HepG2 (cell line): ENCODE results near the gene TOM1L2. TPM values are rescaled to one million over a fixed set of nuclear protein-coding genes. Genes with fewer than 3 reads are reported as not detected.

Experiments used
- AGO1 ChIP-seq: fragments of 200-400 bp; formaldehyde crosslinking; IDR thresholded peaks from 2 replicates; pipeline ENCODE4 v1.6.1; 2017; ENCODE audit warnings: mild to moderate bottlenecking, low read depth, low read length, moderate library complexity; ENCODE audit not compliant: poor library complexity, severe bottlenecking
- ASH2L ChIP-seq: fragments of 300-600, 200-600 bp; sonication (generic); IDR thresholded peaks from 2 replicates; pipeline ENCODE4 v1.7.0; 2017; ENCODE audit warnings: low read depth, mild to moderate bottlenecking, moderate library complexity, mixed read lengths, low read length; ENCODE audit not compliant: insufficient read length
- BRF2 ChIP-seq: sonication (generic); formaldehyde crosslinking; IDR thresholded peaks from 2 replicates; pipeline ENCODE4 v1.8.1; 2022; ENCODE audit warnings: mild to moderate bottlenecking, missing genetic modification reagents
- CTCF ChIP-seq: sonication (generic); formaldehyde crosslinking; IDR thresholded peaks from 2 replicates; pipeline ENCODE4 v1.5.0; 2020; ENCODE audit warnings: mild to moderate bottlenecking, missing genetic modification reagents, moderate library complexity
- HOXA7 ChIP-seq: sonication (generic); formaldehyde crosslinking; IDR thresholded peaks from 2 replicates; pipeline ENCODE4 v1.8.1; 2022; ENCODE audit warnings: mild to moderate bottlenecking, missing genetic modification reagents, moderate library complexity
- HOXA9 ChIP-seq: sonication (generic); formaldehyde crosslinking; IDR thresholded peaks from 2 replicates; pipeline ENCODE4 v1.8.1; 2022; ENCODE audit warnings: missing genetic modification reagents, mild to moderate bottlenecking, moderate library complexity, borderline replicate concordance
- MXI1 ChIP-seq: IDR thresholded peaks from 3 replicates; pipeline ENCODE4 v1.6.1; 2012; ENCODE audit warnings: low read depth, low read length, inconsistent platforms, borderline replicate concordance
- POLR2A ChIP-seq, 2 experiments: IDR thresholded peaks; 2 replicates each; pipeline ENCODE4 v1.6.1; 2011; ENCODE audit warnings: low read depth in 2 of 2, low read length in 2 of 2, mild to moderate bottlenecking in 1 of 2, moderate library complexity in 1 of 2; ENCODE audit not compliant: insufficient read depth in 1 of 2
- USF2 ChIP-seq, 2 experiments: sonication (generic) in 1 of 2; formaldehyde crosslinking in 1 of 2; IDR thresholded peaks; 2 replicates each; pipeline versions ENCODE4 v1.5.1 to v1.6.1; 2011 to 2020; ENCODE audit warnings: borderline replicate concordance in 1 of 2, low read depth in 1 of 2, low read length in 1 of 2, mild to moderate bottlenecking in 1 of 2, missing genetic modification reagents in 1 of 2, moderate library complexity in 1 of 2
- ZNF138 ChIP-seq: sonication (generic); formaldehyde crosslinking; IDR thresholded peaks from 2 replicates; pipeline ENCODE4 v1.5.0; 2020; ENCODE audit warnings: mild to moderate bottlenecking, low read depth, missing genetic modification reagents
- ZNF205 ChIP-seq: IDR thresholded peaks from 2 replicates; pipeline ENCODE4 v1.6.1; 2018; ENCODE audit warnings: missing biosample characterization, missing genetic modification reagents
- ZNF687 ChIP-seq: sonication (generic); formaldehyde crosslinking; IDR thresholded peaks from 2 replicates; pipeline ENCODE4 v1.5.1; 2020; ENCODE audit warnings: mild to moderate bottlenecking, missing genetic modification reagents, moderate library complexity
- polyA plus RNA-seq, 8 experiments: library from polyadenylated mRNA; depleted of rRNA in 3 of 8; stranded (reverse) in 7 of 8; unstranded in 1 of 8; fragments of >200 nt; fragmentation: Illumina TruSeq in 4 of 8; extraction: Trizol in 4 of 8; gene quantifications; 2 replicates each; pipeline versions ENCODE4 v1.2.1 to v1.2.3, GENCODE V29; 2011 to 2016; ENCODE audit warnings: low read depth in 4 of 8, missing spikeins in 1 of 8, mixed read lengths in 1 of 8; ENCODE audit not compliant: insufficient read depth in 1 of 8
- total RNA-seq, 5 experiments: library from RNA; depleted of rRNA; stranded (reverse); fragments of >200 nt; fragmentation: Illumina TruSeq; extraction: Trizol; gene quantifications; 2 replicates each; pipeline ENCODE4 v1.2.3, GENCODE V29; 2016; ENCODE audit warnings: low read depth in 1 of 5

Gene TOM1L2
- total and polyA plus RNA-seq, 2 of the 13 experiments (the other 11 are each of a cell fraction or from before 2014, with no cell fraction given) = 4.7 to 7.4 TPM

GRCh38 chr17:17810084-17810894 lies 161.9 kb downstream of the TOM1L2 start (continued):
- TF ChIP-seq CTCF (CRISPR knock-in tag) (no peak), POLR2A (IDR thresholded peaks at IDR 0.05; ENCODE audit: insufficient read depth in 1 of 2, low read depth in 2 of 2, low read length in 2 of 2) (peak in 1 of 2 experiments; percentile 25; a peak in 2 of 4 replicates), USF2 (IDR thresholded peaks at IDR 0.05; ENCODE audit: low read depth, low read length) (no peak), USF2 (CRISPR knock-in tag; IDR thresholded peaks at IDR 0.05; ENCODE audit: borderline replicate concordance) (no peak), ASH2L (no peak), ZNF205 (CRISPR knock-in tag) (no peak), ZNF138 (no peak), HOXA9 (no peak), ZNF687 (CRISPR knock-in tag) (peak; percentile 15; the same call in 1 of the 2 replicates), AGO1 (peak; percentile 45), HOXA7 (CRISPR knock-in tag) (no peak), MXI1 (no peak), BRF2 (no peak)
